Thyroid gland (tissue), 4 donors: ENCODE measurements around the gene CXorf58. TPM values are rescaled to one million over a fixed set of nuclear protein-coding genes. Genes with fewer than 3 reads are reported as not detected.

ENCODE experiments used
- DNase-seq, 2 donors: peaks; one replicate each; pipeline ENCODE4 v3.0.0-alpha.2; 2019
- H3K27ac ChIP-seq, 3 donors: fragments of 200-600 bp; sonication (generic); 1 replicate in 2 of 3; 2 replicates in 1 of 3; pipeline ENCODE4 v1.5.1; 2016 to 2019; ENCODE audit warnings: mild to moderate bottlenecking in 1 of 3, moderate library complexity in 1 of 3
- H3K27me3 ChIP-seq: fragments of 200-600 bp; sonication (generic); one replicate; pipeline ENCODE4 v1.5.1; 2019
- H3K36me3 ChIP-seq, 2 donors: fragments of 200-600 bp; sonication (generic); one replicate each; pipeline ENCODE4 v1.5.1; 2016 to 2019
- H3K4me1 ChIP-seq, 2 donors: fragments of 200-600 bp; sonication (generic); one replicate each; pipeline ENCODE4 v1.5.1; 2017 to 2019
- H3K4me3 ChIP-seq, 3 donors: fragments of 200-600 bp; sonication (generic); replicated peaks in 1 of 3; 1 replicate in 2 of 3; 2 replicates in 1 of 3; pipeline ENCODE4 v1.5.1; 2016; ENCODE audit warnings: mild to moderate bottlenecking in 1 of 3
- H3K9me3 ChIP-seq: fragments of 200-600 bp; sonication (generic); one replicate; pipeline ENCODE4 v1.5.1; 2017
- CTCF ChIP-seq, 6 experiments: fragments of 200-600 bp in 3 of 6; fragments of 450-650 bp in 3 of 6; sonication (generic) in 3 of 6; IDR thresholded peaks; one replicate each; pipeline ENCODE4 v1.5.1; 2016 to 2019; ENCODE audit warnings: antibody characterized with exemption in 6 of 6, mild to moderate bottlenecking in 2 of 6, inconsistent platforms in 1 of 6, moderate library complexity in 1 of 6
- POLR2A ChIP-seq, 2 donors: fragments of 450-650 bp; IDR thresholded peaks; one replicate each; pipeline ENCODE4 v1.6.1; 2017; ENCODE audit warnings: antibody characterized with exemption in 2 of 2, mild to moderate bottlenecking in 2 of 2, moderate library complexity in 1 of 2
- WGBS, 2 donors: methylation state at CpG; one replicate each; pipeline ENCODE4 v1.1.5; 2017; 5-methylcytosine and 5-hydroxymethylcytosine counted together
- intact Hi-C: fragments of 100-400 bp; cut with DNase I; formaldehyde crosslinking; loops from one replicate; pipeline ENCODE4 v1.15.1; 2023
- total RNA-seq, 4 donors: library from RNA; depleted of rRNA; stranded (reverse); fragments of >200 nt; gene quantifications; one replicate each; pipeline ENCODE4 v1.2.3, GENCODE V29; 2016

Gene CXorf58
- total RNA-seq, 4 donors from 2014 or later, result 0.40 TPM; not detected in 3

- TF ChIP-seq CTCF (IDR thresholded peaks at IDR 0.05) (no peak), POLR2A (IDR thresholded peaks at IDR 0.05) (no peak)
- Histone ChIP-seq H3K4me3 (no peak overlapping the region), H3K36me3 (no peaks in the 10 kb centered on the region), H3K27me3 (no peaks in the 10 kb centered on the region), H3K4me1 (no peaks in the 10 kb centered on the region), H3K27ac (no peak overlapping the region), H3K9me3 (no peaks in the 10 kb centered on the region)
- intact Hi-C loops, result no loop called here
- DNase-seq, result no peak
- WGBS, 2 donors, result 76 to 96% methylated on average over 1 of the region's 1 CpG
These were observed 30.9 kb downstream of the CXorf58 start for GRCh38 chrX:23938690-23939089.

- H3K9me3 ChIP-seq, result no peaks in the 10 kb centered on the region
- no peak overlapping the region for H3K4me3 ChIP-seq
- H3K4me1 ChIP-seq, result no peaks in the 10 kb centered on the region
- no peak for TF ChIP-seq POLR2A (IDR thresholded peaks at IDR 0.05)
- TF ChIP-seq CTCF (IDR thresholded peaks at IDR 0.05), result no peak
- no peak for DNase-seq
- H3K27ac ChIP-seq, result no peak overlapping the region
- WGBS, 2 donors, result 84 to 91% methylated on average over 1 of the region's 1 CpG
- no peaks in the 10 kb centered on the region for H3K36me3 ChIP-seq
- intact Hi-C loops, result no loop called here
- no peaks in the 10 kb centered on the region for H3K27me3 ChIP-seq
These were observed 31.4 kb downstream of the CXorf58 start for GRCh38 chrX:23939203-23939602.

- Histone ChIP-seq H3K27ac (no peak overlapping the region), H3K9me3 (no peaks in the 10 kb centered on the region), H3K36me3 (no peaks in the 10 kb centered on the region), H3K4me1 (no peaks in the 10 kb centered on the region), H3K4me3 (no peak overlapping the region), H3K27me3 (no peaks in the 10 kb centered on the region)
- TF ChIP-seq POLR2A (IDR thresholded peaks at IDR 0.05), result no peak
- no peak for TF ChIP-seq CTCF (IDR thresholded peaks at IDR 0.05)
- no peak for DNase-seq
- WGBS, 2 donors, result 63 to 68% methylated on average over 1 of the region's 1 CpG
- intact Hi-C loops, result no loop called here
These were observed 36.4 kb downstream of the CXorf58 start for GRCh38 chrX:23944234-23944633.

GRCh38 chrX:23945206-23945605, 37.4 kb downstream of the CXorf58 start:
- Histone ChIP-seq H3K4me3 (no peak overlapping the region), H3K27ac (no peak overlapping the region), H3K27me3 (no peaks in the 10 kb centered on the region), H3K36me3 (no peaks in the 10 kb centered on the region), H3K4me1 (no peaks in the 10 kb centered on the region), H3K9me3 (no peaks in the 10 kb centered on the region)
- TF ChIP-seq CTCF (IDR thresholded peaks at IDR 0.05) (no peak), POLR2A (IDR thresholded peaks at IDR 0.05) (no peak)
- no peak for DNase-seq
- intact Hi-C loops, result no loop called here
- WGBS, 2 donors, result 91 to 94% methylated on average over 1 of the region's 1 CpG

- Histone ChIP-seq H3K27ac (no peak overlapping the region), H3K4me3 (no peak overlapping the region), H3K9me3 (no peaks in the 10 kb centered on the region), H3K27me3 (no peaks in the 10 kb centered on the region), H3K4me1 (no peaks in the 10 kb centered on the region), H3K36me3 (no peaks in the 10 kb centered on the region)
- intact Hi-C loops, result no loop called here
- TF ChIP-seq POLR2A (IDR thresholded peaks at IDR 0.05) (no peak), CTCF (IDR thresholded peaks at IDR 0.05) (no peak)
- WGBS, 2 donors, result 85 to 89% methylated on average over 3 of the region's 3 CpGs
- no peak for DNase-seq
These were observed 44.6 kb downstream of the CXorf58 start for GRCh38 chrX:23952391-23952790.
